Karpas-422 (cell line): ENCODE data around the gene EN1. TPM values are rescaled to one million over a fixed set of nuclear protein-coding genes. Genes with fewer than 3 reads are reported as not detected.

Source experiments
- DNase-seq: peaks from one replicate; pipeline ENCODE4 v3.0.0-alpha.2; 2015
- H2AFZ ChIP-seq: fragments of 200-600 bp; sonication (generic); 2 replicates; pipeline ENCODE4 v1.6.1; 2014; ENCODE audit warnings: antibody characterized with exemption, low read length, mixed read lengths
- H3K27ac ChIP-seq: fragments of 200-600 bp; sonication (generic); 2 replicates; pipeline ENCODE4 v1.5.1; 2014; ENCODE audit warnings: mild to moderate bottlenecking, low read length, moderate library complexity
- H3K27me3 ChIP-seq: fragments of 200-600 bp; sonication (generic); 2 replicates; pipeline ENCODE4 v1.6.1; 2014; ENCODE audit warnings: low read length, mixed read lengths
- H3K36me3 ChIP-seq: fragments of 200-600 bp; sonication (generic); 2 replicates; pipeline ENCODE4 v1.6.1; 2014; ENCODE audit warnings: low read length, mixed read lengths; ENCODE audit not compliant: insufficient read depth
- H3K4me1 ChIP-seq: fragments of 200-600 bp; sonication (generic); 2 replicates; pipeline ENCODE4 v1.6.1; 2014; ENCODE audit warnings: mild to moderate bottlenecking, low read length, mixed read lengths
- H3K4me2 ChIP-seq: fragments of 200-600 bp; sonication (generic); 2 replicates; pipeline ENCODE4 v1.6.1; 2014; ENCODE audit warnings: low read length, low read depth, mild to moderate bottlenecking; ENCODE audit not compliant: poor library complexity, severe bottlenecking
- H3K4me3 ChIP-seq: fragments of 200-600 bp; sonication (generic); 2 replicates; pipeline ENCODE4 v1.5.1; 2014; ENCODE audit warnings: mild to moderate bottlenecking, antibody characterized with exemption, low read length, mixed read lengths
- H3K79me2 ChIP-seq: fragments of 200-600 bp; sonication (generic); 2 replicates; pipeline ENCODE4 v1.6.1; 2014; ENCODE audit warnings: mild to moderate bottlenecking, low read length, mixed read lengths
- H3K9ac ChIP-seq: fragments of 200-600 bp; sonication (generic); 2 replicates; pipeline ENCODE4 v1.6.0; 2014; ENCODE audit warnings: low read length
- H3K9me2 ChIP-seq: fragments of 200-600 bp; sonication (generic), shearing (Covaris generic); replicated peaks from 2 replicates; pipeline ENCODE4 v1.6.0; 2014; ENCODE audit warnings: mild to moderate bottlenecking, low read length, moderate library complexity; ENCODE audit not compliant: insufficient read depth
- H3K9me3 ChIP-seq: fragments of 300-700, 200-600 bp; sonication (generic); 2 replicates; pipeline ENCODE4 v1.6.1; 2014; ENCODE audit warnings: low read length, mixed read lengths
- H4K20me1 ChIP-seq: fragments of 200-600 bp; sonication (generic); 2 replicates; pipeline ENCODE4 v1.6.1; 2014; ENCODE audit warnings: mild to moderate bottlenecking, antibody characterized with exemption, low read length, low read depth; ENCODE audit not compliant: insufficient read depth
- total RNA-seq: library from RNA; depleted of rRNA; stranded (reverse); fragments of >200 nt; shearing (Covaris generic); gene quantifications from 2 replicates; pipeline ENCODE4 v1.2.3, GENCODE V29; 2014; ENCODE audit warnings: low replicate concordance; rRNA removed

EN1 gene
- not detected in 2 replicates for total RNA-seq

DNA sequence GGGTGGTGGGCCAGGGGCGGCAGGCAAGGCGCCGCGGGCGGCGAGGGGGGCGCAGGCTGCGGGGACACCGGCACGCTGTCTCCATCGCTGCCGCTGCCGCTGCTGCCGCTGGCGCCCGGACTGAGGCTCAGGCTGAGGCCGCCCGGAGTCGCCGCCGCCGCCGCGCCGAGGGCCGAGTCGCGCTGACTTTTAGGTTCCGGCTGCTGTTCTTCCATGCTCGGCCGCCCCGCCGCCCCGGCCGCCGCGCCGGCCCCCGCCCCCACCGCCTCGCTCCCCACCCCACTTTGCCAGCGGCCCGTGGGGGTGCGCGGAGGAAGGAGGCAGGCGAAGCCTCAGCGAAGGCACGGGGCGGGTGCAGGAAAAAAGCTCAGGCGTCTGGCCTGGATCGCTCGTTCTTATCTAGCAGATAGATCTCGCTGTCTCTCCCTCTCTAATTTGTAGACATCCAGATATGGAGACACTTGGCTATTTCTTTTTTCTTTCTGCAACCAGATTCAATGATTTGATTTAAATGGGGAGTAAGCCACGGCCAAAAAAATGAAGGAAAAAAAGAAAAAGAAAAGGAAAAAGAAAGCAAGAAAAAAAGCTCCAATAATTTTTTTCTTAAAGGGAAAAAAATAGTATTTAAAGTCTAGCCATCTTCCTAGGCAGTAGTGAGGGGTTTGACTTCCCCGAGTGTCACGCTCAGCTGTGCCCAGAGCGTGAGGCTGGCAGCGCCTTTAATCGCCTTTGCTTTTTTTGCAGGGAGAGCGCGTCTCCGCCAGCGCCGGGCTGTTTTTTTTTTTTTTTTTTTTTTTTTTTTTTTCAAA lies at the start of gene EN1:
Gene EN1, minus strand, starts transcription at position 696 of the 809 bp plus-strand sequence. Its CDS starts 481 bp downstream, at position 215.
- H3K4me3 ChIP-seq, result no peak within 1 kb of the TSS
- H3K27me3 ChIP-seq, result no peaks in the 10 kb centered on the region
- no peaks in the 10 kb centered on the region for H3K79me2 ChIP-seq
- H3K9ac ChIP-seq, result no peak within 1 kb of the TSS
- DNase-seq, result no peak
- H3K9me3 ChIP-seq, result no peaks in the 10 kb centered on the region
- H3K4me2 ChIP-seq, result no peak within 1 kb of the TSS
- H3K36me3 ChIP-seq, result no peaks in the 10 kb centered on the region
- H3K27ac ChIP-seq, result no peak within 1 kb of the TSS
- no peaks in the 10 kb centered on the region for H3K4me1 ChIP-seq
- no peak within 1 kb of the TSS for H2AFZ ChIP-seq
- no peaks in the 10 kb centered on the region for H3K9me2 ChIP-seq
- H4K20me1 ChIP-seq, result no peaks in the 10 kb centered on the region

DNA sequence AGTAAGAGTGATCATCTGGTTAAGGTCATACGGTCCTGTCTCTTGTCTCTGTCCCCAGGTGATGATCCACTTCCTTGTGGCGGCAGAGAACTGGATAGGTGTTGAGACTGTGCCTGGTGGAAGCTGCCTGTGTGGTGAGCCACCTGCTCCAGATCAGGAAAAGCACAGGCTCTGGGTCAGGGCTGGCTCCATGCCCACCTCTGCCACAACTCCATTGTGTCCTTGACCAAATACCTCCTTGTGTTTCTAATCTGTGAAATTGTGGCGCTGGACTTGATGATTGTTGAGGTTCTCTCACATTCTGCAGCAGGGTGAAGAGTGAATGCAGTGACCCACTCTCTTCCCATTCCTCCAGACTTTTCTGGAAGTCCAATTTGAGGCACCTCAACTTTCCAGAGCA lies 45.7 kb upstream of the EN1 start:
- Histone ChIP-seq H3K27me3 (no peaks in the 10 kb centered on the region), H3K4me2 (no peak overlapping the region), H3K9me2 (no peaks in the 10 kb centered on the region), H3K4me3 (no peak overlapping the region), H3K9ac (no peak overlapping the region), H3K9me3 (no peaks in the 10 kb centered on the region), H3K36me3 (no peaks in the 10 kb centered on the region), H3K27ac (no peak overlapping the region), H4K20me1 (no peaks in the 10 kb centered on the region), H3K79me2 (no peaks in the 10 kb centered on the region), H2AFZ (no peak overlapping the region), H3K4me1 (no peaks in the 10 kb centered on the region)
- DNase-seq, result no peak

- H3K36me3 ChIP-seq, result no peaks in the 10 kb centered on the region
- H3K27me3 ChIP-seq, result no peaks in the 10 kb centered on the region
- H3K4me3 ChIP-seq, result no peak overlapping the region
- no peaks in the 10 kb centered on the region for H3K4me1 ChIP-seq
- no peak overlapping the region for H3K9ac ChIP-seq
- H3K27ac ChIP-seq, result no peak overlapping the region
- H3K4me2 ChIP-seq, result no peak overlapping the region
- DNase-seq, result no peak
- H3K79me2 ChIP-seq, result no peaks in the 10 kb centered on the region
- no peaks in the 10 kb centered on the region for H3K9me2 ChIP-seq
- H4K20me1 ChIP-seq, result no peaks in the 10 kb centered on the region
- H2AFZ ChIP-seq, result no peak overlapping the region
- no peaks in the 10 kb centered on the region for H3K9me3 ChIP-seq
Observed at GRCh38 chr2:118889995-118890394, 42.5 kb upstream of the EN1 start.

DNA sequence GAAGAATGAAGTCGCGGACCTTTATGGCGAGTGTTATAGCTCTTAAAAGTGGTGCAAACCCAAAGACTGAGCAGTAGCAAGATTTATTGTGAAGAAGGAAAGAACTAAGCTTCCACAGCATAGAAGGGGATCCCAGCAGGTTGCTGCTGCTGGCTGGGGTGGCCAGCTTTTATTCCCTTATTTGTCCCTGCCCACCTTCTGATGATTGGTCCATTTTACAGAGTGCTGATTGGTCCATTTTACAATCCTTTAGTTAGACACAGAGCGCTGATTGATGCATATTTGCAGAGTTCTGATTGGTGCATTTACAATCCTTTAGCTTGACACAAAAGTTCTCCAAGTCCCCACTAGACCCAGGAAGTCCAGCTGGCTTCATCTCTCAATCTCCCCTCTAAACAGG lies 36.3 kb upstream of the EN1 start:
- Histone ChIP-seq H3K27me3 (no peaks in the 10 kb centered on the region), H3K9ac (no peak overlapping the region), H4K20me1 (no peaks in the 10 kb centered on the region), H3K36me3 (no peaks in the 10 kb centered on the region), H3K79me2 (no peaks in the 10 kb centered on the region), H3K4me2 (no peak overlapping the region), H3K9me3 (no peaks in the 10 kb centered on the region), H3K4me1 (peaks cover 4% of the 10 kb centered on the region; the same call in 1 of the 2 replicates), H2AFZ (no peak overlapping the region), H3K27ac (no peak overlapping the region), H3K4me3 (no peak overlapping the region), H3K9me2 (no peaks in the 10 kb centered on the region)
- DNase-seq, result no peak

DNA sequence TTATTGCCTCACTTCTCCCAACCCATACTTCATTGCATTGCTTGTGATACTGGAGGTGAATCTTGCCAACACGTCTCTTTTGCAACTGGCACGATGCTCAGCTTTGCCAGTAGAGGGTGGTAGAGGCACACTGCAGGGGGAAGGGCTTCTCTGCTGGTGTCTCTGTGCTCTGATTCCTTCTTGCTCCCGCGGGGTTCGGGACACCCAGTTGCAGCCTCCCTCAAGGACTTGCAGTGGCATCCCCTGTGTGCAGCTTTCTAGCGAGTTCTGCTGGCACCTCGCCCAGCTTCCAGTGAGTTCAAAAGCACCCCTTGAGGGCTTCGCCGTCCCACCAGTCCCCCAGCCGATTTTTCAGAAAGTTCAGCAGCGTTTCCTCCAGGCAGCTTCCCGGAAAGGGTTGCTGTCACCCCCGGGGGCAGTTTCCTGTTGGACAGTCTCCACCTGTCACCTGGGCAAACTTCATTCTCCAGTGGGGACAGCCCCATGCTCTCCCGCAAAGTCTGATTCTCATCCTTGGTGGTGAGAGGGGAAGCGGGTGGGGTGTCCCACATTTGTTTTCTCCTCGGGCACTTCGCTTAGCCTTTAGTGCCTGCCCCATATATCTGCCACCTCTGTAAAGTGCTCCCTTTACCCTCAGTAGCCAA lies 35.4 kb upstream of the EN1 start:
- Histone ChIP-seq H3K79me2 (no peaks in the 10 kb centered on the region), H3K9me3 (no peaks in the 10 kb centered on the region), H3K27ac (no peak overlapping the region), H3K36me3 (no peaks in the 10 kb centered on the region), H3K27me3 (no peaks in the 10 kb centered on the region), H3K9ac (no peak overlapping the region), H2AFZ (peak overlapping the region; percentile 42; the same call in 1 of the 2 replicates), H3K9me2 (no peaks in the 10 kb centered on the region), H3K4me2 (peak overlapping the region; percentile 30), H3K4me1 (peaks cover 4% of the 10 kb centered on the region; the same call in 1 of the 2 replicates), H3K4me3 (peak overlapping the region; percentile 37; the same call in 1 of the 2 replicates), H4K20me1 (no peaks in the 10 kb centered on the region)
- peak; percentile 87 for DNase-seq

- DNase-seq, result peak; percentile 85
Observed at GRCh38 chr2:118881490-118882129, 34.2 kb upstream of the EN1 start.

GRCh38 chr2:118880501-118880900 lies 33.1 kb upstream of the EN1 start:
- DNase-seq, result no peak
- H3K79me2 ChIP-seq, result no peaks in the 10 kb centered on the region
- no peaks in the 10 kb centered on the region for H3K9me2 ChIP-seq
- no peaks in the 10 kb centered on the region for H3K27me3 ChIP-seq
- H3K4me1 ChIP-seq, result peaks cover 4% of the 10 kb centered on the region; the same call in 1 of the 2 replicates
- no peak overlapping the region for H3K4me2 ChIP-seq
- no peak overlapping the region for H2AFZ ChIP-seq
- H3K9me3 ChIP-seq, result no peaks in the 10 kb centered on the region
- no peaks in the 10 kb centered on the region for H4K20me1 ChIP-seq
- H3K4me3 ChIP-seq, result no peak overlapping the region
- H3K9ac ChIP-seq, result no peak overlapping the region
- no peaks in the 10 kb centered on the region for H3K36me3 ChIP-seq
- no peak overlapping the region for H3K27ac ChIP-seq

More at GRCh38 chr2:118881490-118882129, 34.2 kb upstream of the EN1 start:
- no peaks in the 10 kb centered on the region for H3K36me3 ChIP-seq
- no peaks in the 10 kb centered on the region for H3K9me2 ChIP-seq
- no peaks in the 10 kb centered on the region for H3K27me3 ChIP-seq
- no peaks in the 10 kb centered on the region for H3K9me3 ChIP-seq
- H4K20me1 ChIP-seq, result no peaks in the 10 kb centered on the region
- H3K4me3 ChIP-seq, result no peak overlapping the region
- H3K27ac ChIP-seq, result no peak overlapping the region
- H3K9ac ChIP-seq, result no peak overlapping the region
- no peak overlapping the region for H2AFZ ChIP-seq
- H3K79me2 ChIP-seq, result no peaks in the 10 kb centered on the region
- H3K4me2 ChIP-seq, result no peak overlapping the region
- H3K4me1 ChIP-seq, result peaks cover 4% of the 10 kb centered on the region; the same call in 1 of the 2 replicates
